Measurements from ENCODE around the gene PDE10A.

Gene PDE10A

GRCh38 chr6:165404697-165405096, 258.3 kb downstream of the PDE10A start:
- Histone ChIP-seq H3K9me3 (ENCODE audit: insufficient read depth, low read length) (no peaks in the 10 kb centered on the region), H3K27ac (ENCODE audit: low read depth, low read length) (no peak overlapping the region), H3K4me2 (ENCODE audit: low read depth, low read length, poor library complexity, severe bottlenecking) (no peak overlapping the region), H3K9ac (ENCODE audit: low read length) (no peak overlapping the region), H2AFZ (ENCODE audit: low read depth, low read length, severe bottlenecking) (no peak overlapping the region), H3K4me3 (ENCODE audit: insufficient read depth, low read length, poor library complexity, severe bottlenecking) (no peak overlapping the region), H3K27me3 (ENCODE audit: low read length) (no peaks in the 10 kb centered on the region), H3K36me3 (ENCODE audit: low read length) (no peaks in the 10 kb centered on the region), H3K9me2 (replicated peaks; ENCODE audit: insufficient read depth, low read length) (no peaks in the 10 kb centered on the region), H4K20me1 (ENCODE audit: low read depth, low read length) (no peaks in the 10 kb centered on the region), H3F3A (ENCODE audit: insufficient read depth) (no peaks in the 10 kb centered on the region), H3K79me2 (ENCODE audit: insufficient read depth, low read length) (no peaks in the 10 kb centered on the region)
- TF ChIP-seq CTCF (IDR thresholded peaks at IDR 0.05; ENCODE audit: insufficient read depth, low read length, poor library complexity, severe bottlenecking) (no peak), EZH2phosphoT487 (conservative IDR thresholded peaks at IDR 0.05; ENCODE audit: low read length) (no peak)

- Histone ChIP-seq H3K4me2 (ENCODE audit: low read depth, low read length, poor library complexity, severe bottlenecking) (no peak overlapping the region), H3K79me2 (ENCODE audit: insufficient read depth, low read length) (no peaks in the 10 kb centered on the region)
Observed at GRCh38 chr6:165404296-165404695, 258.7 kb downstream of the PDE10A start.

GRCh38 chr6:165403006-165403595, 259.9 kb downstream of the PDE10A start:
- H4K20me1 ChIP-seq (ENCODE audit: low read depth, low read length), result no peaks in the 10 kb centered on the region
- no peaks in the 10 kb centered on the region for H3K27me3 ChIP-seq (ENCODE audit: low read length)
- no peaks in the 10 kb centered on the region for H3F3A ChIP-seq (ENCODE audit: insufficient read depth)
- H3K4me2 ChIP-seq (ENCODE audit: low read depth, low read length, poor library complexity, severe bottlenecking), result no peak overlapping the region
- no peak overlapping the region for H3K4me3 ChIP-seq (ENCODE audit: insufficient read depth, low read length, poor library complexity, severe bottlenecking)
- no peaks in the 10 kb centered on the region for H3K36me3 ChIP-seq (ENCODE audit: low read length)
- no peak overlapping the region for H3K9ac ChIP-seq (ENCODE audit: low read length)
- no peaks in the 10 kb centered on the region for H3K9me3 ChIP-seq (ENCODE audit: insufficient read depth, low read length)
- no peak overlapping the region for H3K27ac ChIP-seq (ENCODE audit: low read depth, low read length)
- TF ChIP-seq CTCF (IDR thresholded peaks at IDR 0.05; ENCODE audit: insufficient read depth, low read length, poor library complexity, severe bottlenecking), result no peak
- TF ChIP-seq EZH2phosphoT487 (conservative IDR thresholded peaks at IDR 0.05; ENCODE audit: low read length), result no peak
- no peaks in the 10 kb centered on the region for H3K79me2 ChIP-seq (ENCODE audit: insufficient read depth, low read length)
- H2AFZ ChIP-seq (ENCODE audit: low read depth, low read length, severe bottlenecking), result no peak overlapping the region
- H3K9me2 ChIP-seq (replicated peaks; ENCODE audit: insufficient read depth, low read length), result no peaks in the 10 kb centered on the region

More at GRCh38 chr6:165404296-165404695, 258.7 kb downstream of the PDE10A start:
- no peak overlapping the region for H2AFZ ChIP-seq (ENCODE audit: low read depth, low read length, severe bottlenecking)
- TF ChIP-seq CTCF (IDR thresholded peaks at IDR 0.05; ENCODE audit: insufficient read depth, low read length, poor library complexity, severe bottlenecking) (no peak), EZH2phosphoT487 (conservative IDR thresholded peaks at IDR 0.05; ENCODE audit: low read length) (no peak)
- no peaks in the 10 kb centered on the region for H3K27me3 ChIP-seq (ENCODE audit: low read length)
- H3F3A ChIP-seq (ENCODE audit: insufficient read depth), result no peaks in the 10 kb centered on the region
- no peaks in the 10 kb centered on the region for H3K9me2 ChIP-seq (replicated peaks; ENCODE audit: insufficient read depth, low read length)
- no peak overlapping the region for H3K4me3 ChIP-seq (ENCODE audit: insufficient read depth, low read length, poor library complexity, severe bottlenecking)
- H3K36me3 ChIP-seq (ENCODE audit: low read length), result no peaks in the 10 kb centered on the region
- H3K9me3 ChIP-seq (ENCODE audit: insufficient read depth, low read length), result no peaks in the 10 kb centered on the region
- H3K9ac ChIP-seq (ENCODE audit: low read length), result no peak overlapping the region
- no peak overlapping the region for H3K27ac ChIP-seq (ENCODE audit: low read depth, low read length)
- no peaks in the 10 kb centered on the region for H4K20me1 ChIP-seq (ENCODE audit: low read depth, low read length)
